GM21381 (cell line): ENCODE measurements around the gene NTNG1.
"Not testable (repeated sequence)": the region's sequence is repeated elsewhere in the genome, so short reads cannot be mapped to it uniquely, and the experiment has no call there.

ENCODE experiments used
- ATAC-seq: cut with Tn5 transposase; IDR thresholded peaks from one replicate; pipeline ENCODE4 v1.9.1; 2021; ENCODE audit warnings: mild to moderate bottlenecking, moderate library complexity; ENCODE audit not compliant: unreplicated experiment

Gene NTNG1

DNA sequence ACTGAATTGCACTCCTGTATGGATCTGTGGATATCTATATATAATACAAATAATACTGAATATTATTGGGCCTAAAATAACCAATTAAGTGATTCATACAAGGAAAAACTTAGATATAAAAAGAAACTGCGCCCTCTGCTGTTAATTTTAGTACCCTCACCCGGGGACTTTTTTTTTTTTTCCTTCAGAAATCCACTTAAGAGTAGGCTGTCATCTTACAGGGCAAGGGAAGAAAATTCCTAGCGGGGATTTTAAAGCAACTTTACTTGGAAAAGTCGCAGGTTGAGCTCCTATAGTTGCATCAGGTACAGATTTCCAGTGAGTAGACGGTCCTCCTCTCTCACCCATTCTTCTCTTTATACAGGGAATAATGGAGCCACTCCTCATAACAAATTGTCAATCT is 1.3 kb downstream of the NTNG1 start:
- no peak for ATAC-seq

DNA sequence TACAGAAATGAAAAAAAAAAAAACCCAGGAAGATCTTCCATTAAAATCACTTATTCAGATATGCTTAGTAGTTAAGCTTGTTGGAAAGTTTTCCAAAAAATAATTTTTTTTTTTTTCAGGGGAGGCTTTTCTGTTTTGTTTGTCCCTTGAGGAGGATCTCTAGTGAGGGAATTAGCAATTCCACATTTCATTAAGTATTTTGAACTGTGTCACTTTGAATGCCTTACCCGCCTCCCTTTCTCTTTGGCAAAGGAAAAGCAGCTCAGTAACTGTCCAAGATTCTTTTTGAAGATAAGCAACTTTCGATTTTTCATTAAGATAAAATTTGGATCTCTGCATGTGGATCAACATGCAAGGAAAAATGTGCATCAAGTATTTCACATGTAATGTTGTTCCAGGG is 1.8 kb downstream of the NTNG1 start:
- ATAC-seq: no peak

DNA sequence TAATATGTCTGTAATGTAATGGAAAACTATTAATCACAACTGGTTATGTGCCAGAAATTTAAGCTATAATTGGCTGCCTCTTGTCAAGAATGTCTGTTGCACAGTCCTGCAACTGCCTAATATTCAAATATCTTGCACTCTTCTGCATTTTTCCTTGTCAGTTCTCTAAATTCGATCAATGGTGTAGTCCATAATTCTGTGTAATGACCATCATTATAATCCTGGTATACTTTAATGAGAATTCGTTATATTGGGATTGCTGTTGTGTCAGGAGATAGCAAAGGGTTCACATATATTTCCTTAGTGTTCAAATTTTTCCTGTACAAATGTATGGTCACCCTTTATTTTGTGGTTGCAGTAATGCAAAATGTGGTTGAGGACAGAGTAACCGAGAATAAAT is 4.8 kb downstream of the NTNG1 start:
- ATAC-seq: no peak

DNA sequence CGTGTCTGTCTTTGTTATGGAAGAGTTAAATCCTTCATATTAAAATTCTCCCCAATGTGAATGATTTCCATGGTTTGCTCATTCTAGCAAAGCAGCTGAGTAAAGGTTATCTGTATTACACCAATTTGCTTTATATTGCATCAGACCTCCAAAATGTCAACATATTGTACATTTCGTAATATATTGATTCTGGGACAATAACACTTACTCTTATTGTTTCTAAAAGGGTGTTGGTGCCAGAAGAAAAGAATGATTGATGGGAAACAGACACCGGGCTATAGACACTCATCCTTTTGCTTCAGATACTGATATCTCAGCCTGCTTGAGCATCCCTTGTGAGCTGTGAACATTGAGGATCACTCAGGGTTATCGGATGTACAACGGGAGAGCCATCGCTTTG is 7.0 kb downstream of the NTNG1 start:
- ATAC-seq: no peak

DNA sequence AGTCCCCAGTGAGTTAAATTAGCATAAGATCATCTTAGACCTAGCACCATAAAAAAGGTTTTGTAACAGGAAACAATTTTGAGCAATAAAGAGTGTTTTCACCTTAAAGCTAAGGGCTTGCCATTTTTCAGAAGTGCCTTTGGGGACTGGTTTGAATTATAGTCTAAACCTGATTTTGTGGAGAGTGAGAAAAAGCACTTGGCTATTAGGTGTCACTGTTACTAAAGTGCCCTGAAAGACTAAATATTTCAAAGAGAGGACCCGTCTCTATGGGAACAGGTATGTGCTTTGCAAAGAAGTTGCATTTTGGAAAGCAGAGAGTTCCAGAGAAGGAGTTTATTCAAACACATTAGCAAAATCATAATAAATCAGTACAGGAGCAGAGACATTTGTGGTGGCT is 9.1 kb downstream of the NTNG1 start:
- no peak for ATAC-seq

DNA sequence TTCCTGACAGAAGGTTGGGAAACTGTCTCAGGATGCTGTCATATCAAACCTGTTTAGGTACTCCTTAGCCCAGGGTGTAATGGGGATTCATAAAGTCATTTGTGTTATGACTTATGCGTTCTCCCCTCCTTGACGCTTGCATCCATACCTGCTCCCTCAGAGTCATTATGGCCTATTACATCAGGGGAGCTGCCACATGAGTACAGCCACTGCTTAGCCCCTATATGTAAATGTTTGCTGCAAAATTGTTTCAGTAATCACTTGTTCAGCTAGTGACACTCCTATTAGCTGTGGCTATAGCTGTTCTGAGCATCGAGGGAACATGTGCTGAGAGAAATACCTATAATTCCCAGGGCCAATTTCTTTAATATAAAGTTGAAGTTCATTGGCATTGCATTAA is 10.5 kb downstream of the NTNG1 start:
- no peak for ATAC-seq

DNA sequence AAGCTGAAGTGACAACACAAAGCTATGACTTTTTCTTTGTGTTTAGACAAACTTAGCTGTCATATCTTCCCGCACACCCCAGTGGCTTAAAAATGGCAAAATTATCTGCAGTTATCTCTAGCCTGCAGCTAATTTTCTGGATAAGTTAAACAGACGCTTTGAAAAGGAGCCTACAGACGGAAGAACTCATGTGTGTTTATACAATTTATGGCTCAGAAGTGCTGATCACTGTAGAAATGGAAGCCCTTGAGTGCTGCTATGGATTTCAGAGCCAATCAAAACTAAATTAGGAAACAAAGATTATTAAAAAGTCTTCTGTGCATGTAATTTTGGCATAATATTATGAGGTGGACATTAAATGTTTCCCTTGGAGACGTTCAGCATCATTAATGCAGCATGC is 11.6 kb downstream of the NTNG1 start:
- ATAC-seq: no peak

DNA sequence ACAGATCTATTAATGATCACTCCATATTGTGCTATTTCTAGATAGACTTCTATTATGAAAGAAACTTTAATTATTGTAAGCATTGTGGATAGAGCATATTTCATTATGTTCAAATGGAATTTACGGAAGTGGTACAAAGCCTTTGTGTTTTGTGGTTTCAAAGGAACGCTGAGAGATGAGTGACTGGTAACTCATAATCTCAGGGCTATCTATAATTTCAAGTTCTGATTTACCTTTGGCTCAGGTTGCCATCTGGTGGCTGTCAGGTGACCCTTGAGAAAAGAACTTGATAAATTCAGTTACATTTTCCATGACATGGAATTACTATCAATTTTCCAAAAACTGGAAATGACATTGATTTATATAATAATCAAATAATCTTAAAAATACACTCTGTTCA is 12.2 kb downstream of the NTNG1 start:
- ATAC-seq: no peak

DNA sequence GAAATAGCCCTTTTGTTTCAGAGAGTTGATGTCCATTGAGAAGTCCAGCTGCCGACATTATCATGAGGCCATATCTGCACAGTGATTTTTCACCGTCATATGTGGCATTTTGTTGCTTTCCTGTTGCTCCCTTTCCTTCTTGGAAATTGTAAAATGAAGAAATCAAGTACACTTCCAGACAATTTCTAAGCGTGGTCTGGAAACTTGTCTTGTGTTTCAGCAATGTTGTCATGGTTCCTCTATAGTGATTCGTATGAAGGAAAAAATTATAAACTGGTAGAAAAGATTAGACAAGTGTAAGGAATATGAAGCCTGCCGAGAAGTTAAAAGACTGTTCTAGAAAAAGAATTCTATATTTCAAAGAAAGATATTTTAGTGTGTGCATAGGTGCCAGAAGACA is 17.7 kb downstream of the NTNG1 start:
- ATAC-seq: no peak

DNA sequence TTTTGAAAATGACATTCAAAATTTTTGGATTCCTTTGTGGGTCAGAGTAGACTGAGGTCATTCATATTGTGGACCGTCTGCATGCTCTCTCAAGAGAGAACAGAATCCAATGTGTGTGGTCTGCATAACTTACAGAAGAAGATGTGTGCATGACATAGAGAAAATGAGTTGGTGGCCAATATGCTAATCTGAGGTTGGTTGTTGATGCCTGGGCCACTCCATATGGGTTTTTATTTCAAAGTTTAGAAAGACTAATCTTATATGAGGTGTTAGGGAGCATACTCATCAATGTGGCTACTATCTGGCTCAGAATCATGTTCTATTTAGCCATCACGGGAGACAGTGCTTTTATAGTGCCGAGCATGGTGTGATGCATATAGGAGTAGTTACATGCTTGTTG is 18.2 kb downstream of the NTNG1 start:
- ATAC-seq: no peak

DNA sequence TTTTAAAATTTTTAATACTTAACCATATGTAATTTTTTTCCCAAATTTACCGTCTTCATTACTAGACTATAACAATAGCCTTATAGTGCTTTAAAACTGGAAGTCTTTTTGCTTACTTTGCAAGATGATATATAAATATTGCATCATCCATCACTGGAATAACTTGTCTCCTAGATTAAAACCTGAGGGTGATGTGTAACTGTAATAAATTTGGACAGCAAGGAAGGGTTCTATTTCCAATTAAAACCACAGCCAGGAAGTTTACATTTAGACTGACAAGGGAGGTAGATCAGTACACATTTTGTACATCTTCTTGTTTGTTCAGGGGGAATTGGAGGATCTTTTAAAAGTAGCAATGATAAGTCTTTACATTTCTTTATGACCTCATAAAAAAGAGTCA is 21.9 kb downstream of the NTNG1 start:
- ATAC-seq: no peak

DNA sequence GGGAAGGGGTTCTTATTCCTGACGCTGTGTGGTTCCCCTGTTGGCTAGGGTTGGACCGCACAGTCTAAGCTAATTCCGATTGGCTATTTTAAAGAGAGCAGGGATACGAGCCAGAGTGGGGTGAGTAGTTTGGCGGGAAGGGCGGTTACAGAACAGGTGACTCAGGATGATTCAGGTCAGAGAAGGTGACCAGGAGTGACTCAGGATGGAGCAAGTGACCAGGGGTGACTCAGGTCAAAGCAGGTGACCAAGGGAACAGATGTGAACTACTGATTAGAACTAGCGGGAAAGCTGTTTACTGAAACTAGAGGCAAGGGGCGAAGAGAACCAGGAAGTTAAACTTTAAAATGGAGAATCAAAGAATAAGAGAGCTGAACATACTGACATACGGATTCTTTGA is 24.1 kb downstream of the NTNG1 start:
- ATAC-seq: not testable (repeated sequence)

DNA sequence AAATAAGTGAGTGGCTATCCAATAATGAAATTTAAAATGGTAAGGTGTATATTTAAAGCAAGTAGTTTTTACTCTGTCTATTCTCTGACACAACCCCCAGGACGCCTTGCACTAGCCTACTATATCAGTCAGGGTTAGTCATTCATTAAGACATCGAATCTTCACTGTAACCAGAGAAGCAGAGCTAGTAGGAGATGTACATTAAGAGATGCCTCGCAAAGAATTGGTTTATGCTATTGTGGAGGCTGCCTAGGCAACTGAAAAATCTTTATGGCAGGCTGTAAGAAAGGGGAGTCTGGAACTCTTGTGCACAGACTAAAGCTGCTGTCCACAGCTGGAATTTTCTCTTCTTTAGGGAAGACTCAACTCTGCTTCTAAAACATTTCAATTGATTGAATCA is 28.8 kb downstream of the NTNG1 start:
- no peak for ATAC-seq

DNA sequence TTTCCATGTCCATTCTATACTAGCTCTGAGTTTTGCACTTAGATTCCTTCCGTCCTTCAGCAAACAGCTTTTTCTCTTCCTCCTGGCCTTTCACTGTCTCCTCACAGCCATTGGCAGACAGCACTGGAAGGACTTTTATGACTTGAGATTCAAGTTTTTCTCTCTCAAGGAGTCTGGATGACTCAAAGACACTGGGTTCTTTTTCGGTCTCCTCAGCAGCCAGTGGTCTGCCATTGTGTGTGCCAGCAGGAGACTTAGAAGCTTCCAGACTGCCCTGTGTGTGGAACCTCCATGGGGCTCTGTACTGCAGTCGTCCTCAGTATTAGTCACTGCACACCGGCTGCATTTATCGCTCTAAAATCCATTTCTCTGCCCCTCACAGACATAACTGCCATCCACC is 30.5 kb downstream of the NTNG1 start:
- no peak for ATAC-seq

DNA sequence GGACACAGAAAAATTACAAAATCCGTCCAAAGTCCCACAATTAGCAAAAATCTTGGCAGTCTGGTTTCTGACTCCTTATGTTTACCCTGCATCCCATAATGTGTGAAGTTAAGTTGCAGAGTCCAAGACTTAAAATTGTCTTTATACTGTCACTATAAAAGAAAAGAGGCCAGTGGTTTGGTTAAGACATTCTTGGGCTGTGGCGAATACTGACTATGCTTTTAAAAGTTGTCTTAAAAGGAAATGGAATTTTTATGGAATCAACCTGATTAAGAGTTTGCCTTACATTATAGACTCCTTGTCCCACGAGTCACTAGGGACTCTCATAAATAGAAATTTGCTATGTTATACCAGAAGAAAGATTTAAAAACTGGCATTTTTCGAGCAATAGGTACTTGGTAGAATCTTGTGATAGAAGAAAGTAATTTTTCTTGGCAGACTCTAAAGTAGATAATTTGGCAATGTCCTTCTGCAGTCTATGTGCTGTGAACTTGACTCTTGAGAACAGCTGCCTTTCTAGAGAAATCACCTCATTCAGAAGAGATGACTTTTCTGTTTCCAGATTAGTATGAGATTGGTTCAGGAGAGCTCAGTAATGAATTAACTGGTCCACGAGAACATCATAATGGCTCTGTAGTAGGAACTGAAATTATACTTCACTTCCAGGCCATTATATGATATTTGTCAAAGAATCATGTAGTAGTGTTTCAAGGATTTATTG is 31.8 kb downstream of the NTNG1 start:
- ATAC-seq: no peak

DNA sequence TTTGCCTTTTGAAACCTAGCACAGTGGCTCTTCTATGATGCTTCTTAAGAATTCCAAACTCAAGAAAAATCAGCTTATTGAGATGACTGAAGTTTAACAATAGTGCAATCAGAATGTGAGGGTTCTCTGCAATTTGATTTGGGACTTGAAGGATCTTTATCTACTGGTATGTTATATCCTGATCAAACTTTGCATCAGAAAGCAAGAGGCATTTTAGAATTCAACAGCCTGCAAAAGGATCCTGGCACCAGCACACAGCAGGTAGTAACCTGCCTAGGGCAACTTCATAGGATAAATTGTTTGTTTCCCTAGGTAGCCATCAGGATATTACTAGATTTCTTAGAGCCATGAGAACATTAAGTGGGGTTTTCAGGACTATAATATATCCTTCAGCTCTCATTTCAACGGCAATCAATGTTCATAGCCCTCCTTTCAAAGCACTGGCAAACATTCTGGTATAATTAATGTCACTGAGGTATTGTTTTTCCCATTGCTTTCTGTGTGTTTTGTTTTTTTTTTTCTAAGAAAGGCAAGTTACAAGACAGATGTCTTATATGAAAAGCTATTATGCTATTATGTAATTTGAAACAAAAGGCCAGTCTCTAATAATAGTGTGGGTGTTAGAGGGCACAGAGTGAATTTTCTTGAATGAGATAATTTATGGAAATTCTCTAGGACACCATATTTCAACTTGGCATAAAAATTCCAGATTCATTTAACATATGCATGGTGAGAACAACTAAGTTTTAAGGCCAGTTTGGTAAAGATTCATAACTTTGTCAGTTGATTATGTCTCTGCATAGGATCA is 34.5 kb downstream of the NTNG1 start:
- ATAC-seq: no peak

DNA sequence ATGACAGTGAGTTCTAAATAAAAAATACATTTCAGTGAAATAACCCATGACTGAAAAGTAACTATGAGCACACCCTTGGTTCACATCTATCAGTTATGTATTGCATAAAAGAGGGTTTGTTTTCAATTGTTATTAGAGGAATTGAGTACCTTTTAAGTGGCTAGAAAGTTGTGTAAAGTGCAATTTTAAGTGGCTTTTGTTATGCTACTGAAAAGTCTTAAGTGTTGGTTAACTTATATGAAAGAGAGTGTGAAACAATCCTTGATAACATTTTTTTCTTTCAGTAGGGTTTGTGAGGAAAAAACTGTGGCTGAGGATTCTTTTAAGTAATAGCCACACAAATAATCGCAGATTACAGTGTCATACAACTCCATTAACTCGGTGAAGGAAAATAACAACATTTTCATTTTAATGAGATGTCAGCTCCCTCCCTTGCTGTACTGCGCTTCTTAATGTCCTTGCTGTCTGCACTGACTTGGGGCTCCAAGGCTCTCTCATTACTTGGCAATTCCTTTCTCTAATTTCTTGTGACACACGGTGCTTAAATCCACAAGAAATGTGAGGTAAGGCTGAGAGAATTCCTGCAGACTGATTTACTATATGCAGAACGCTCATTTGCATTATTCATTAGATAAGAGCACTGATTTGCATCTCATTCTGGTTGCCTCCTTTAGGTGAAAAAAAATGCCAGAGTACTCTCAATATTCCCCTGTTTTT is 40.6 kb downstream of the NTNG1 start:
- no peak for ATAC-seq

DNA sequence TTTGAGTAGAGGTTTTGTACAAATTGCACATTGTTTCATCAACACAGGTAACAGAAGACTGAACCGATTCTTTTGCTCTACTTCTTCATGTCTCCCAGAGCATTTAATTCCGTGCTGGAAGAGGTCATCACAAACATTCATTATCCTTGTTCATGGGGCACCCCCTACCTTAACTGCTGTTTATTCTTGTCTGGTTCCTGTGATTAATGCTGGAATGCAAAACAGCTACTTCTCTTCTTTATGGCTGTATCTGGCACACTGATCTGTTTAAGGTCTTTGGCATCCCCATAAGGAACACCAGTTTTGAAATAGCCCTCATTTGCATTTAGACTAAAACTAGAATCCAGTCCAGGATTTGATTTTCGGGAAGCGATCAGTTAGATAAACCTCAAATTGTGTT is 42.2 kb downstream of the NTNG1 start:
- no peak for ATAC-seq

DNA sequence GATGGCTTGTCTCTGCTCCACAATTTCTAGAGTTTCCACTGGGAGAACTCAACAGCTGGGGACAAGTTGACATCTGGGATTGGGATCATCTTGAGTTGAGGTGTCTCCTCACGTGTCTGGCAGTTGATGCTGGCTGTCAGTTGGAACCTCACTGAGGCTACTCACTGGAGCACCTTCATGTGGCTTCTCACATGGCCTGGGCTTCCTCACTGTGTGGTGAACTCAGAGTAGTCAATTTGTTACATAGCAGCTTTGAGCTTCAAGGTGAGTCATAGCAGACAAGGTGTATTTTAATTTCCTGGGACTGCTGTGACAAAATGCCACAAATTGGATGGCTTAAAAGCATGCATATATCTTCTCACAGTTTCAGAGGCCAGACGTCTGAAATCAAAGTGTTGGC is 44.0 kb downstream of the NTNG1 start:
- ATAC-seq: no peak

DNA sequence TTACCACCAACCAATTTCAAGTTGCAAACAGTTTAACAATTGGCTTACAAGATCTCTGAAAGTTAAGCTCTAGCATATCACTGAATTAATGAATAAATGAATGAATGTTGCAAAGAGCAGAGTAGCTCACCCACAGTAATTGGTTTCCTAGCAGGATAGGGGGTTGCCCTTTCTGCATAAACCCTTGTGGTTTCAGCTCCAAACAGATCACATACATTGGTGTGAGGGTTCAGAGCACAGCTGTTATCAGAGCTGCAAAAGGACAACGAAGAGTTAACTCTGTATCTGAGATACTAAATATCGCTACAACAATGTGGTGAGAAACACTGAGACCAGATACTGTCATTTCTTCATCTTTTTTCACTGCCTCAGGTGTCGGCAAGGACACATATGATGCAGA is 46.6 kb downstream of the NTNG1 start:
- no peak for ATAC-seq

DNA sequence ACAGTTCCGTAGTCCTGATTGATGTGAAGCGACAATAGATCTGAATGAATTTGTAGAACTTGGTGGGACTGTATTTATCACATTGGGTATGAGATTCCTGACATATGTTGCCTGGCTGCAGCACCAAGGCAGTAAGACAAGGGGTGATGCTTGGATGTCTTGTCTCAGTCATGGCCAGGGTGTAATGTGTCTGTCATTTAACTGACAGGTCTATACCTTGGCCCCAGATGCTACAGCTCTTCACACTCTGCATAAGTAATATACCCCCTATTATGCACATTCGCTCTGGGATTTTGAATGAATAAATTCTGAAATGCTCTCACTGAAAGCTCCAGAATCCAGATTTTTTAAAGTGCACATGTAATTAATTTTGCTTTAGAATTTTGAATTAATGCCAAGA is 47.3 kb downstream of the NTNG1 start:
- ATAC-seq: no peak

DNA sequence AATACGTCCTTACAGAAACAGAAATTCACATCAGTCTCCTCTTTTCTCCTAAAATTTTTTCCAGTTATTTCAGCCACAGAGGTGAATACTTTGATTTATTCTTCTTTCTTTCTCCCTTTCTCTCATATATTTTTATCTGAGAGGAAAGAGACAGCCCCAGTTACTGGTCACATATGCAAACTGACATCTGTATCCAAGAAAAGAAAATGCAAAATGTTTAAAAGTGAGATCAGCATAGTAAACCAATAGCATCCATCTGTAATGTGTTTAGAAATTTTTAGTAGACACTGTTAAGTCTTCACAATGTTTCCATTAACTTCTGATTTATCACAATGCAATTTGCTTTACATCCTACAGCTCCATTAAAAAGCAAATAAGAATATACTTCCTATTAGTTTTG is 53.5 kb downstream of the NTNG1 start:
- no peak for ATAC-seq
